NAMALWA (cell line): ENCODE data around the gene TNNC1.

Source experiments
- DNase-seq: peaks from one replicate; pipeline ENCODE4 v3.0.0-alpha.2; 2015; ENCODE audit warnings: low spot score

The TNNC1 gene

DNA sequence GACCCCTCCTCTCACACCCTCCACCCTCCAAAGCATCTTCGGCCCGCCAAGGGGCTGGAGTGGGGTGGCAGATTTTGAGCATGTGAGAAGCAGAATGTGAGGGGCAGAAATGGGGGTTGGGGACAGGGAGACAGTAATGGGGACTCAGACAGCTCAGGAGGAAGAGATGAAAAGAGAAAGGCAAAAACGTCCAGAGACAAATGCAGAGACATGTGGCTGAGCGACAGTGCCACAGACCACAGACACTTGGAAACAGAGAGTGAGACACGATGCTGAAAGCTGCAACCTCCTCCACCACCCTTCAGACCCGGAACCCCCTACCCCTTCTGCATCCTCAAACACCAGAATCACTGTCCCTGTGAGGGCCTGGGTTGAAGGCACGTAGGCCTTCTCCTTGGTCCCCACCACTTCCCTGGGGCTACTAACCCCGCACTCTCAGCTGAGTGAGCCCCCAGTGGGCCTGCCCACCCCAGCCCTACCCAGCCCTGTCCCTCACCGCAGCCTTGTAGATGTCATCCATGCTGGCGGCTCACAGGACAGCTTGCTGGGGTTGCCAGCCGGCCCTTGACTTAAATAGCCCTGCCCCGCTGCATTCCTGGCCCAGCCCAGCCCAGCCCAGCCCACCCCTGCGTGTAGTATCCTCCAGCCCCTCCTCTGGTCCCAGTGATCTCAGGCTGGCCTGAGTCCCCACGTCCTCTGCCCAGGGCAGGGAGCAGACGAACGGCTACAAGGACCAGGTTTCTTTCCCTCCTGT lies at the start of gene TNNC1:
TNNC1 (minus strand) TSS at position 546 of the 754 bp plus-strand sequence; CDS start at position 520, 26 bp downstream.
- DNase-seq, result no peak

DNA sequence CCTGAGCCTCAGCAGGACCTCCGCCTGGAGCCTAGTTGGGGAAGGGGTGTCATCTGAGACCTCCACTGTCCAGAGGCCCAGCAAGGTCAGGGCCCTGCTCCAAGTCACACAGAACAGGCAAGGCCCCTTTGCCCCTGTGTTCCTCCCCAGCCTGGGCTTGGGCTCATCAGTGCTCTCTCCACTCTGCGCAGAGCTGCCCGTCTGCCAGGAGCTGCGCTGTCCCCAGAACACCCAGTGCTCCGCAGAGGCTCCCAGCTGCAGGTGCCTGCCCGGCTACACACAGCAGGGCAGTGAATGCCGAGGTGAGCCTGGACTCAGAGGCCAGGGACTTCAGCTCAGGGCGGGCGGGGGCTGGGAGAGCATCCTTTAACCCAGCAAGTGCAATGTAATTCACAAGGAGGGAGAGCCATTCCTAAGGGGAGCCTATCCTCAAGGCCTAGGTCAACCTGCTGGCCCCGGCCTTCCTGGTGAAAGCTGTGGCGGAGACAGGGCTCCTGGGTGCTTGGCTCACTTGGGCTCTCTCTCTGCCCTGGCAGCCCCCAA lies 49.0 kb upstream of the TNNC1 start:
- DNase-seq, result no peak

DNA sequence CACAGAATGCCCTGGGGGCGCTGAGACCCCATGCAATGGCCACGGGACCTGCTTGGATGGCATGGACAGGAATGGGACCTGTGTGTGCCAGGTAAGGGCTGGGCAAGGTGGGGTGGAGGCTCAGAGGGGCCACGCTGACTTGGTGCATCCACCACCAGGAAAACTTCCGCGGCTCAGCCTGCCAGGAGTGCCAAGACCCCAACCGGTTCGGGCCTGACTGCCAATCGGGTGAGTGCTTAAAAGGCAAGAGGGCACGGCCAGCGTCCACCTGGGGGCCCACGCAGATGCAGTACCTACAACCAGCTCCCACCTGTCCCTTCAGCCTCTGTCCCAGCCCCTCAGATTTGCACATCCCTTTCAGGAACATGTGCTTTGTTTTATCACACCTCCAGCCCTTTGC lies 48.2 kb upstream of the TNNC1 start:
- DNase-seq, result no peak

DNA sequence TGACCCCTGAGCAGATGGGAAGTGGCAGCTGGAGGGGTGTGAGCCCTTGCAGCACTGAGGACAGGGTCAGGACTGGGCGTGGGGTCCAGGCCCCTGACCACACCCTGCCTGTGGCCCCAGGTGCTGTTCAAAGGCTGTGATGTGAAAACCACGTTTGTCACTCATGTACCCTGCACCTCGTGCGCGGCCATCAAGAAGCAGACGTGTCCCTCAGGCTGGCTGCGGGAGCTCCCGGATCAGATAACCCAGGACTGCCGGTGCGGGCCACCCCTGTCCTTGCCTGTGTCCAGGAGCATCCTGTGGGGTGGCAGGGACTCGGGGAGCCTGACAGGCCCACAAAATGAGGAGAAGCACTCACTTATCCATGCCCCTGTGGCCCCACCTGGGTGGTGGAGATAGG lies 47.2 kb upstream of the TNNC1 start:
- DNase-seq, result no peak

DNA sequence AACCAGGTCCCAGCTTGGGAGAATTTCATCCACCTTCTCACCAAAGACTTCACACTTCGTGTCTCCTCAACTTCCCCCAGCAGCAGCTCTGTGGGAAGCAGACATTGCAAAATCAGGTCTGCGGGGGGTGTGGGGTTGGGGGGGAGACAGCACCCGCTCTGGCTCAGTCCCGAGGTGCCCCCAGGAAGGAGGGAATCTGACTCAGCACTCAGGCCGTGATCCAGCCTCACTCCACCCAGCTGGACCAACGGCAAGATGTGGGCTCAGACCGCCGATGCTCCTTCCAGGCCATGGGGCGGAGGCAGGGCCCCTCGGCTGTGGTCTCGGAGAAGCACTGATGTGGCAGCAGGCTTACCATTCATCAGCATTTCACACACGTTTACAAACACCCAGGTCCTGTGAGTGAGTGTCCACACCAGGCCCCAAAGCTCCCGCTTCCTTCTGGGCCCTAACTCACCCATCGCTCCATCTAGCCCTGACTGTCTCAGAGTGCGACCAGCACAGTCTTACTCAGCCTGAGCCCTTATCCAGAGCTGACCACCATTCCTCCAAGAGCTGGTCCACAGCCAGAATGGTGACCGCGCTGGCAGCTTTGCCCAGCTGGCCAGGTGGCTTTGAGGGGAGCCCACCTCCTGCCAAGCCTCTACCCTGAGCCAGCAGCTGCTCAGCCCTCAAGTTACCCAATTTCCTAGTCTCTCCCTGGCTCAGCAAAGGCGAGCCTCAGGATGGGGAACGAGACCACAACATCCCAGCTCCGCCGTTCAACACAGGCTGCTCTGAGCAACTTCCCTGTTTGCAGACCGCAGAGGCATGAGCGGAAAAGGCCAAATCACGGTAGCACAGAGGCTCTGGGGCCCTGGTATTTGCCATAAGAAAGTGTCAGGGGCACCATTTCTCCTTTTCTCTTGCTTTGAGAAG lies 44.6 kb upstream of the TNNC1 start:
- no peak for DNase-seq

DNA sequence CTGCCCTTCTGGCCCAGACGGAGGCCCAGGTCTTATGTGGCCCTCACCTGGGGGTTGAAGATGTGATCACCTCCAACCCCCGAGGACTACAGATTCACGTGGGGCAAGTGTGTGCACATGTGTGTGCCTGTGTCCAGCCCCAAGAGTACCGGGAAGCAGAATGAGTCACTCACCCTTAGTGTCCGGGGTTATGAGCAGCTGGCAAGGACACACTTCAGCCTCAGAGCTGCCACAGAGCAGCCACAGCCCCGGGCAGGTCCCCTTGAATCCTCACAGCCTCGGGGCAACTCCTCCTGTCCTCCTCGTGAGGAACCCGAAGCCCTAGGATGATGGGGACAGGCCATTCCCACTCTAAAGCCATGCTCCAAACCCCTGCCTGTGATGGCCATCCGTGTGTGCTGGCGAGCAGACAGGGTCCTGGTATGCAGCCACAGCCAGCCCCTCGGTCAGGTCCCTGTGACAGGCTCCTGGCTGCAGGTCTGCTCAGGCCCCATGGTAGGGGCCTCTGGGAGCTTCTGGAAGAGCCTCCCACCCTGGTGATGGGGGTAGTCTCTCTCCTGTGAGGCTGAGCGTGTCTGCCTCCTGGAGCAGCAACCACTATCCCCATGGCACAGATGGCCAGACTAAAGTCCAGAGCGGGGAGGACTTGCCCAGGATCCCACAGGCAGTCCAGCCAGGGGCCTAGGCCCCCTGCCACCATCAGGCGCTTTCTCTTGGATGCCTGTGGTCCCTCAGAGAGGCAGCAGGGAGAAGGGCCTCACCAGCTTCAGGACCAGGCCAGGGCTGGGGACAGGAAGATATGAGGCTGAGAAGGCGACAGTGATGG lies 42.1 kb upstream of the TNNC1 start:
- DNase-seq, result no peak

DNA sequence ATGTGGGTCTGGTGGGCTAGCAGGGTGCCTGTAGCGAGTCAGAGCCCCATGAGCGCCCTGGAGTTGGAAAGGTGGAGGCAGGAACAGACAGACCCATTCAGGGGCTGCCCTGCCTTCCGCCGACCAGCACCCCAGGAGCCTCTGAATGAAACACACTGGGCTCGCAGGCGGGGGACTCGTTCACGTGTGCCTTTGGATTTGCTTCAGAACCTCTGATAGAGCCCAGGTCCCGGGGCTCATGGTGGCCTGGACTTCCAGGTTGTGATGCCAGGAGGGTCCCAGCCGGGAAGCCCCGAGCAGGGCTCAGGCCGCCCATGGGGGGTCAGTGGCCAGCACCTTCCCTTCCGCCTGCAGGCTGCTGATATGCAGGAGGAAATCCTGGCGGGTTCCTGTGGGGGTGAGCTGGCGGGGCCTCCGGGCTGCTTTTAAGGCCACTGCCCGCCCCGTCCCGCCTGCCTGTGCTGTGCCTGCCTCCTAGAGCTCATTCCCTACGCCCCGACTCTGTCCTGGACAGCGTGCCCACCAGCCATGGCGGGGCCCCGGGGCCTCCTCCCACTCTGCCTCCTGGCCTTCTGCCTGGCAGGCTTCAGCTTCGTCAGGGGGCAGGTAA lies 41.1 kb upstream of the TNNC1 start, which contains the start of gene STAB1:
STAB1 (plus strand) TSS at position 453 of the 610 bp plus-strand sequence; CDS start at position 529, 76 bp downstream.
- DNase-seq, result no peak

DNA sequence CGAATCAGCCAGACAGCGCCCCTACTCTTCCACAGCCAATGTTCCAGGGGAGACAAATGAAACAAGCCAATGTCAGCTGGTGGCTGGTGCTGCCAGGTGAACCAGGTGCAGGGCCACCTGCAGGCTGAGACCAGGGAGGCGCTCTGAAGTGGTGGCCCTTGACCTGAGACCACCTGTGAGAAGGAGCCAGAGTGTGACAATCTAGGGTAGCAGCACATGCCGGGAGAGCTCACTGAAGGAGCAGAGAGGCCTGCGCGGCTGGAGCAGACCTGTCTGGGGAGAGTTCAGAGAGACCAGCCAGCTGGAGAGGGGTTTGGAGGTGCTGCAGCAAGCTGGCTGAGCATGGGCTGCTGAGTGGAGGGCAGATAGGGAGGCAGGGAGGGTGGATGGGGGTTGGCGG lies 40.6 kb upstream of the TNNC1 start:
- DNase-seq, result no peak

DNA sequence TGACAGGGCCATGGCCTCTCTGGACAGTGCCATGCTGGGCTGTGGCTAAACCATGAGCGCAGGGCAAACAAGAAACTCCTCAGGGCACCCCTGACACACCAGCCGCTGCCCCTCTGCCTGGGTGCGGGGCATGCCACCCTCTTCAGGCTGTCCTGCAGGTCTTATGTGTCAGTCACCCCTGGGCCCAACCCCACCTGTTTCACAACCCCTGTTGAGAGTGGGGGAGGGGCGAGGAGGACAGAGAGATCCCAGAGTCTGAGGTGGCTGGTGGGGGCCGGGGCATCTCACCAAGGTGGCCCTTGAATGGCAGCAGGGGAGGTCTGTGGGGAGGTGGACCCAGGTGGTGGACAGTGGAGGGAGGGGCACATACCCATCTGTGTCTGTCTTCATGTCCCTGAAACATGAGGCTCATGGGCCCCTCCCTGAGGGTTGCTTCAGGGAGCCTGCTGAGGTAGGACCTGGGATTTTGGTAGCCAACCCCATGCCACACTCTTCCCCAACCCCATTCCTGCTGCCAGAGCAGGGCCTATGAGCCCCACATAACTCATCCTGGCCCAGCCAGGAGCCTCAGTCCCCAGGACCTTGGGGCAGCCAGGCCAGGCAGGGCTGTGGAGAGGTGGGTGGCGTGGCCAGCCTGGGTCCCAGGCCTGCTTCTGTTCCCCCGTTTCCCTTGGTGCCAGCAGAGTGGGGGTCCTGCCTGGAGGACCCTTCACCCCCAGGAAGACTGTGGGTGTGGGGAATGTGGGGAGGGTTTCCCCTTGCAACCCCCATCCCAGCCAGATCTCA lies 39.6 kb upstream of the TNNC1 start:
- no peak for DNase-seq

DNA sequence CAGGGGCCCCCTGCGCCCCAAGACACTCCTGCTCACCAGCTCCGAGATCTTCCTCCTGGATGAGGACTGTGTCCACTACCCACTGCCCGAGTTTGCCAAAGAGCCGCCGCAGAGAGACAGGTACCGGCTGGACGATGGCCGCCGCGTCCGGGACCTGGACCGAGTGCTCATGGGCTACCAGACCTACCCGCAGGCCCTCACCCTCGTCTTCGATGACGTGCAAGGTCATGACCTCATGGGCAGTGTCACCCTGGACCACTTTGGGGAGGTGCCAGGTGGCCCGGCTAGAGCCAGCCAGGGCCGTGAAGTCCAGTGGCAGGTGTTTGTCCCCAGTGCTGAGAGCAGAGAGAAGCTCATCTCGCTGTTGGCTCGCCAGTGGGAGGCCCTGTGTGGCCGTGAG lies 38.2 kb upstream of the TNNC1 start:
- DNase-seq, result no peak

DNA sequence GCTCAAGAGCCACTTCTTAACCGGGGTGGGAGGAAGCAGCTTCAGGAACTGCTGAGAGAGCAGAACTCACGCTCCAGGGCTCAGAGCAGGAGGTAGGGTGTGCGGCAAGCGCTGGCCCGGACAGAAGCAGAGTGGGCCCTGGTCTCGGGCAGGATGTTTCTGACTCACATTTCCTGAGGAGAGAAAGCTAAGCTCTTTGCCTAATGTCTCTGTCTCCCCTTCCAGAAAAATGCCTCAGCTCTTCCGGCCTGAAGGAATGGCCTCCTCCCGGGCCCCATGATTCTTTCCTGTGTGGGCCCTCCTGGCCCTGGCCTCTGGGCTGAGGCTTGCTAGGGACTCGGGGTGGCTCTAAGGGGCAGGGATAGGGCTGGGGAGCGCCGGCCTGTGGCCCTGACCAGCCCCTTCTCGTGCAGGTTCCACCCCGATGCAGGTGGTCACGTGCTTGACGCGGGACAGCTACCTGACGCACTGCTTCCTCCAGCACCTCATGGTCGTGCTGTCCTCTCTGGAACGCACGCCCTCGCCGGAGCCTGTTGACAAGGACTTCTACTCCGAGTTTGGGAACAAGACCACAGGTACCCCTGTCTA lies 37.2 kb upstream of the TNNC1 start:
- no peak for DNase-seq

DNA sequence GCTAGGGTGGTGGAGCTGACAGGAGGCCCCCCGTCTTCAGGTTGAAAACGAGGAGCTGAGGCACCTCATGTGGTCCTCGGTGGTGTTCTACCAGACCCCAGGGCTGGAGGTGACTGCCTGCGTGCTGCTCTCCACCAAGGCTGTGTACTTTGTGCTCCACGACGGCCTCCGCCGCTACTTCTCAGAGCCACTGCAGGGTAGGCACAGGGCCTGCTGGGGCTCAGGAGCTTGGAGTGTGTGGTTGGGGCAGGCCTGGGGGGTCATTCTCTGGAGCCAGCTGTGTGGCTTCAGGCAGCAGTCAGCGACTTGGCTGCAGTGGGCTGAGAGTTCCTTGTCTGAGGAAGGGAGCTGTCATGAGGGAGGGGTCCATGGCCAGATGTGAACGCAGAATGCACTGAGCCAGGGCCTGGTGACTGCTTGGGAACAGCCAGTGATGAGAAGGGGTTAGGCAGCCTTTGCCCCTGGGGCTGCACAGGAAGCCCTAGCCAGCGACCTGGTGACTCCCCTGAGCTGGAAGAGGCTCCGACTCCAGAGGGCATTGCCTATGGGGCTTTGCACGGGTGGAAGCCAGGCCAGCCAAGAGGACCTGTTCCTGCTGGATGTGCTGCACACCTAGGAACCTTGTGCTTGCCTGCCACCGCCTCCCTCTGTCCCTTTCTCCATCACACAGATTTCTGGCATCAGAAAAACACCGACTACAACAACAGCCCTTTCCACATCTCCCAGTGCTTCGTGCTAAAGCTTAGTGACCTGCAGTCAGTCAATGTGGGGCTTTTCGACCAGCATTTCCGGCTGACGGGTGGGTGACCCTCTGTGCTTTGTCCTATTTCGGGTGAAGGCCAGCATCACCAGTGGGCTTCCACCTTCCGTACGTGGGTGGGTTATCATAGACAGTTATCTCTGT lies 36.4 kb upstream of the TNNC1 start:
- DNase-seq, result no peak

DNA sequence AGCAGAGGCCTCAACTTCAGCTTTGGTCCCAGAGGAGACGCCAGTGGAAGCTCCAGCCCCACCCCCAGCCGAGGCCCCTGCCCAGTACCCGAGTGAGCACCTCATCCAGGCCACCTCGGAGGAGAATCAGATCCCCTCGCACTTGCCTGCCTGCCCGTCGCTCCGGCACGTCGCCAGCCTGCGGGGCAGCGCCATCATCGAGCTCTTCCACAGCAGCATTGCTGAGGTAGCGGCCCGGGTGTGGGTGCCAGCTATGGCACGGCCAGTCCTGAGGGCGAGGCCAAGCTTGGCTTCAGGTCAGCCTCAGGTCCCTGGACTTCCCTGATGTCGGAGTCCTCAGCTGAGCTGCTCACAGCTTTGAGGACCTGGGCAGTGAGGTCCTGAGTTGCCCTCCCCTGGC lies 35.6 kb upstream of the TNNC1 start:
- DNase-seq, result no peak

DNA sequence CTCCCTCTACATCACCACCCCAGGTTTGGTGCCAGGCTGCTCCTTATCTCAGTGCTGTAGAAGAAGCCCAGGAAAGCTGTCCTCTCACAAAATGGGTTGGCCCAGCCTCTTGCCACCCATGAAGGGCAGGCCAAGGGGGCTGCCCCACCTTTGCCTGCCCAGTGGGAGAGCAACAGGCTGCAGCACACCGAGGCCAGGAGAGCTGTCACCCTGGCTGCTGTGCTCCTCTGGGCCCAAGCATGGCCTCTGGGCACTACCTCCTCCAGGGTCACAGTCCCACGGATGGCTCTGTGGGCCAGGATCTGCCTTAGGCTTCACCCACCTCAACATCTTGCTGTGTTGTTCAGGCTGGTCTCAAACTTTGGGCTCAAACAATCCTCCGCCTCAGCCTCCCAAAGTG lies 34.9 kb upstream of the TNNC1 start:
- no peak for DNase-seq

DNA sequence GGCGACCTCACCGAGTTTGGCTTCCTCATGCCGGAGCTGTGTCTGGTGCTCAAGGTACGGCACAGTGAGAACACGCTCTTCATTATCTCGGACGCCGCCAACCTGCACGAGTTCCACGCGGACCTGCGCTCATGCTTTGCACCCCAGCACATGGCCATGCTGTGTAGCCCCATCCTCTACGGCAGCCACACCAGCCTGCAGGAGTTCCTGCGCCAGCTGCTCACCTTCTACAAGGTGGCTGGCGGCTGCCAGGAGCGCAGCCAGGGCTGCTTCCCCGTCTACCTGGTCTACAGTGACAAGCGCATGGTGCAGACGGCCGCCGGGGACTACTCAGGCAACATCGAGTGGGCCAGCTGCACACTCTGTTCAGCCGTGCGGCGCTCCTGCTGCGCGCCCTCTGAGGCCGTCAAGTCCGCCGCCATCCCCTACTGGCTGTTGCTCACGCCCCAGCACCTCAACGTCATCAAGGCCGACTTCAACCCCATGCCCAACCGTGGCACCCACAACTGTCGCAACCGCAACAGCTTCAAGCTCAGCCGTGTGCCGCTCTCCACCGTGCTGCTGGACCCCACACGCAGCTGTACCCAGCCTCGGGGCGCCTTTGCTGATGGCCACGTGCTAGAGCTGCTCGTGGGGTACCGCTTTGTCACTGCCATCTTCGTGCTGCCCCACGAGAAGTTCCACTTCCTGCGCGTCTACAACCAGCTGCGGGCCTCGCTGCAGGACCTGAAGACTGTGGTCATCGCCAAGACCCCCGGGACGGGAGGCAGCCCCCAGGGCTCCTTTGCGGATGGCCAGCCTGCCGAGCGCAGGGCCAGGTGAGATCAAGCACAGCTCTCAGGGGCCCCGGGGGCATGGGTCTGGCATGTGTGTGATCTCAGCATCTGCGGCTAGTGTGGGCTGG lies 34.2 kb upstream of the TNNC1 start:
- no peak for DNase-seq

DNA sequence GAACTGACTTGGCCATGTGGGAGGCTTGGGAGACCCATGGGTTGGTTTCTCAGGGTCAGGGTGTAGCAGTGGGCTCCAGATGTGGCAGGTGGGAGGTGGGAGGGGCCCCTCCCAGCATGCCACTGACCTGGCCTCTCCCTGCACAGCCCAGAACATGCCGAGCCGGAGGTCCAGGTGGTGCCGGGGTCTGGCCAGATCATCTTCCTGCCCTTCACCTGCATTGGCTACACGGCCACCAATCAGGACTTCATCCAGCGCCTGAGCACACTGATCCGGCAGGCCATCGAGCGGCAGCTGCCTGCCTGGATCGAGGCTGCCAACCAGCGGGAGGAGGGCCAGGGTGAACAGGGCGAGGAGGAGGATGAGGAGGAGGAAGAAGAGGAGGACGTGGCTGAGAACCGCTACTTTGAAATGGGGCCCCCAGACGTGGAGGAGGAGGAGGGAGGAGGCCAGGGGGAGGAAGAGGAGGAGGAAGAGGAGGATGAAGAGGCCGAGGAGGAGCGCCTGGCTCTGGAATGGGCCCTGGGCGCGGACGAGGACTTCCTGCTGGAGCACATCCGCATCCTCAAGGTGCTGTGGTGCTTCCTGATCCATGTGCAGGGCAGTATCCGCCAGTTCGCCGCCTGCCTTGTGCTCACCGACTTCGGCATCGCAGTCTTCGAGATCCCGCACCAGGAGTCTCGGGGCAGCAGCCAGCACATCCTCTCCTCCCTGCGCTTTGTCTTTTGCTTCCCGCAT lies 33.4 kb upstream of the TNNC1 start:
- DNase-seq, result no peak

DNA sequence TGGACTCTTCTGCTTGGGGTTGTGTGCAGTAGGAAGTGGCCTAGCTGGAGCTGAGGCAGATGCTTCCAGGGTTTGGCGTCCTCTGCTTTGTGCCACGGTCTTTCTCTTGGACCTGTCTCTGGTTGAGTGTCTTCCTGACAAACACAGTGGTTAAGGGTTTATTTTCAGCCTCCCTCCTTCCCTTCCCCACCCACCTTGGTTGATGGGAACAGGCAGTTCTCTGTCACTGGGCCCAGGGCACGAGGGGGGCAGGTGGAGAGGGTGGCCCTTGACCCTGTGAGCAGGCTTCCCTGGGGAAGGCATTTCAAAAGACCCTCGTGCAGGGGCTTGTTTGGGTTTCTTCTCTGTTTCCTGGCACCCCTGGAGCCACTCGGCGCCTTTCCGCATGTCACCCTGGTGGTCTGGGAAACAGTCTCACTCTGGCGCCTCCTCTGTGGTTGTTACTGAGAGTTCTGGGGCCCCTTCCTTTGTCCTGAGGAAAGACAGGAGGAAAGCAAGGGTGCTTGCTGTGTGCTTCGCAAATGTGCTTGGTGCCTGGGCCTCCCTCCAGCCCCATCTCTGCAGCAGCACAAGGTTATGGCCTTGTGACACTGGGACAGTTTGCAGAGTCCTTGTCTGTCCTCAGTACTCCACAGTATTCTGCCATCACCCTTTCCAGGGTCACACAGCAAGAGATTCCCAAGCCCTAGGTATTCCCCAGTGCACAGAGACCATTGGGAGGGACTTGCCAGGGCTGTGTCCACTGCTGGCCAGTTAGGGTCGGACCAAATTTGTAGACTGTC lies 31.0 kb upstream of the TNNC1 start:
- no peak for DNase-seq
